Stomach smooth muscle (tissue), 2 donors: ENCODE measurements around the gene IL17REL.

Source experiments
- H3K27ac ChIP-seq: one replicate; pipeline ENCODE4 v1.7.0; 2013; ENCODE audit warnings: mild to moderate bottlenecking, low read length, inconsistent platforms
- H3K27me3 ChIP-seq, 2 donors: one replicate each; pipeline ENCODE4 v1.7.0; 2013; ENCODE audit warnings: low read length in 2 of 2; ENCODE audit not compliant: insufficient read depth in 2 of 2, control insufficient read depth in 1 of 2
- H3K36me3 ChIP-seq, 2 donors: one replicate each; pipeline ENCODE4 v1.7.0; 2013; ENCODE audit warnings: low read length in 2 of 2; ENCODE audit not compliant: control insufficient read depth in 2 of 2, insufficient read depth in 2 of 2
- H3K4me1 ChIP-seq: one replicate; pipeline ENCODE4 v1.7.0; 2013; ENCODE audit warnings: low read length; ENCODE audit not compliant: control insufficient read depth, insufficient read depth
- H3K4me3 ChIP-seq, 2 donors: one replicate each; pipeline ENCODE4 v1.7.0; 2013; ENCODE audit warnings: low read length in 2 of 2
- H3K9ac ChIP-seq, 2 donors: one replicate each; pipeline ENCODE4 v1.7.0; 2013; ENCODE audit warnings: low read length in 2 of 2, mild to moderate bottlenecking in 1 of 2
- H3K9me3 ChIP-seq, 2 donors: one replicate each; pipeline ENCODE4 v1.7.0; 2013; ENCODE audit warnings: low read length in 2 of 2; ENCODE audit not compliant: control insufficient read depth in 2 of 2
- donor health status: healthy.
- donor health status: Pancreatic carcinoma.

Gene IL17REL

GRCh38 chr22:49999063-49999945 is 13.3 kb downstream of the IL17REL start:
- H3K9ac ChIP-seq, result no peak overlapping the region
- H3K4me3 ChIP-seq, result no peak overlapping the region
- H3K27me3 ChIP-seq, result peaks cover 19 to 23% of the 10 kb centered on the region in 2 donors

GRCh38 chr22:49998718-49999062 is 13.9 kb downstream of the IL17REL start:
- Histone ChIP-seq H3K36me3 (no peaks in the 10 kb centered on the region), H3K27ac (no peak overlapping the region), H3K4me3 (no peak overlapping the region), H3K9ac (no peak overlapping the region), H3K9me3 (no peaks in the 10 kb centered on the region), H3K4me1 (peaks cover 2% of the 10 kb centered on the region), H3K27me3 (peaks cover 19 to 23% of the 10 kb centered on the region in 2 donors)

More at GRCh38 chr22:49999063-49999945, 13.3 kb downstream of the IL17REL start:
- H3K4me1 ChIP-seq, result peaks cover 2% of the 10 kb centered on the region
- H3K27ac ChIP-seq, result no peak overlapping the region
- no peaks in the 10 kb centered on the region for H3K9me3 ChIP-seq
- H3K36me3 ChIP-seq, result no peaks in the 10 kb centered on the region

- Histone ChIP-seq H3K9ac (no peak overlapping the region), H3K4me3 (no peak overlapping the region), H3K36me3 (no peaks in the 10 kb centered on the region), H3K4me1 (peaks cover 2% of the 10 kb centered on the region), H3K9me3 (no peaks in the 10 kb centered on the region), H3K27ac (no peak overlapping the region), H3K27me3 (peaks cover 19 to 23% of the 10 kb centered on the region in 2 donors)
These were observed 14.4 kb downstream of the IL17REL start for GRCh38 chr22:49997932-49998717.

GRCh38 chr22:49997251-49997599 is 15.3 kb downstream of the IL17REL start:
- peaks cover 19 to 23% of the 10 kb centered on the region in 2 donors for H3K27me3 ChIP-seq
- no peak overlapping the region for H3K9ac ChIP-seq
- H3K4me1 ChIP-seq, result peaks cover 2% of the 10 kb centered on the region
- no peak overlapping the region for H3K4me3 ChIP-seq
- no peak overlapping the region for H3K27ac ChIP-seq
- H3K9me3 ChIP-seq, result no peaks in the 10 kb centered on the region
- no peaks in the 10 kb centered on the region for H3K36me3 ChIP-seq

- H3K27me3 ChIP-seq, result peaks cover 19 to 23% of the 10 kb centered on the region in 2 donors
- no peaks in the 10 kb centered on the region for H3K36me3 ChIP-seq
- H3K9me3 ChIP-seq, result peaks cover 0 to 1% of the 10 kb centered on the region in 2 donors
- no peak overlapping the region for H3K4me3 ChIP-seq
- no peak overlapping the region for H3K9ac ChIP-seq
- peaks cover 2% of the 10 kb centered on the region for H3K4me1 ChIP-seq
- no peak overlapping the region for H3K27ac ChIP-seq
These were observed 15.9 kb downstream of the IL17REL start for GRCh38 chr22:49996518-49997250.

- Histone ChIP-seq H3K27ac (no peak overlapping the region), H3K9me3 (peaks cover 3 to 4% of the 10 kb centered on the region in 2 donors), H3K4me3 (no peak overlapping the region), H3K36me3 (no peaks in the 10 kb centered on the region), H3K27me3 (peaks cover 18 to 23% of the 10 kb centered on the region in 2 donors), H3K4me1 (peaks cover 2% of the 10 kb centered on the region), H3K9ac (no peak overlapping the region)
These were observed 16.4 kb downstream of the IL17REL start for GRCh38 chr22:49996119-49996517.

- H3K4me1 ChIP-seq, result peaks cover 2% of the 10 kb centered on the region
- H3K9ac ChIP-seq, result no peak overlapping the region
- H3K36me3 ChIP-seq, result no peaks in the 10 kb centered on the region
- no peak overlapping the region for H3K4me3 ChIP-seq
- peaks cover 3 to 10% of the 10 kb centered on the region in 2 donors for H3K9me3 ChIP-seq
- H3K27ac ChIP-seq, result no peak overlapping the region
- H3K27me3 ChIP-seq, result peaks cover 13 to 18% of the 10 kb centered on the region in 2 donors
These were observed 17.0 kb downstream of the IL17REL start for GRCh38 chr22:49995361-49996118.

GRCh38 chr22:49995041-49995360 is 17.6 kb downstream of the IL17REL start:
- peaks cover 3 to 10% of the 10 kb centered on the region in 2 donors for H3K9me3 ChIP-seq
- H3K27me3 ChIP-seq, result peaks cover 8 to 13% of the 10 kb centered on the region in 2 donors
- peaks cover 2% of the 10 kb centered on the region for H3K4me1 ChIP-seq
- no peak overlapping the region for H3K4me3 ChIP-seq
- no peaks in the 10 kb centered on the region for H3K36me3 ChIP-seq
- H3K27ac ChIP-seq, result no peak overlapping the region
- H3K9ac ChIP-seq, result no peak overlapping the region

GRCh38 chr22:49994361-49995040 is 18.1 kb downstream of the IL17REL start:
- Histone ChIP-seq H3K4me3 (no peak overlapping the region), H3K36me3 (no peaks in the 10 kb centered on the region), H3K9ac (no peak overlapping the region), H3K4me1 (no peaks in the 10 kb centered on the region), H3K9me3 (peaks cover 3 to 10% of the 10 kb centered on the region in 2 donors), H3K27me3 (peaks cover 8 to 9% of the 10 kb centered on the region in 2 donors), H3K27ac (no peak overlapping the region)
